ENCODE results near the gene COG5. TPM values are rescaled to one million over a fixed set of nuclear protein-coding genes. Genes with fewer than 3 reads are reported as not detected.

Gene COG5
- total RNA-seq, 1 donor from 2014 or later: 55.2 TPM

DNA sequence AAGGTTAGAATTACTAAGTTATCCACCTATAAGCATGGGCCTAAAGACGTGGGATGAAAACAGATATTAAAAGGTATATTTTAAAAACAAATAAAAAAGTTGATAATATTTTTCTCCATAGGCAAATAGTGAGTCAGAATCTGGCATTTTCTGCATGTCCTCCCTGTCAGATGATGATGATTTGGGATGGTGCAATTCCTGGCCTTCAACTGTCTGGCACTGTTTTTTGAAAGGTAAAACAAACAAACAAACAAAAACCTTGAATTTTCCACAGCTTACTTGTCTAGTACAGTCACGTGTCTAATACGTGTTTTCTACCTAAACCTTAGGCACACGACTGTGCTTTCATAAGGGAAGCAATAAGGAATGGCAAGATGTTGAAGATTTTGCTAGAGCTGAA lies 377.5 kb downstream of the COG5 start:
- DNase-seq (ENCODE audit: low read depth): no peak

GRCh38 chr7:107185716-107186115 lies 378.0 kb downstream of the COG5 start:
- peak; percentile 69 for DNase-seq (ENCODE audit: low read depth)

DNA sequence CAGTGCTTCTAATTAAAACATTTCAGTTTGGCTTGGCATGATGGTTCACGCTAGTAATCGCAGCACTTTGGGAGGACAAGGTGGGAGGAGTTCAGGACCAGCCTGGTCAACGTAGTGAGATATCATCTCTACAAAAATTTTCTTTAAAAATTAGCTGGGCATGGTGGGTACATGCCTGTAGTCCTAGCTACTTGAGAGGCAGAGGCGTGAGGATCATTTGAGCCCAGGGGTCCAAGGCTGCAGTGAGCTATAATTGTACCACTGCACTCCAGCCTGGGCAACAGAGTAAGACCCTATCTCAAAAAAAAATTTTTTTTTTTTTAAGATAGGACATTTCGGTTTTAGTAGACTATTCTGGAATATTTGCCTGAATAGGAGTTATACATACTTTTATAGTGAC lies 382.5 kb downstream of the COG5 start:
- DNase-seq (ENCODE audit: low read depth): no peak

DNA sequence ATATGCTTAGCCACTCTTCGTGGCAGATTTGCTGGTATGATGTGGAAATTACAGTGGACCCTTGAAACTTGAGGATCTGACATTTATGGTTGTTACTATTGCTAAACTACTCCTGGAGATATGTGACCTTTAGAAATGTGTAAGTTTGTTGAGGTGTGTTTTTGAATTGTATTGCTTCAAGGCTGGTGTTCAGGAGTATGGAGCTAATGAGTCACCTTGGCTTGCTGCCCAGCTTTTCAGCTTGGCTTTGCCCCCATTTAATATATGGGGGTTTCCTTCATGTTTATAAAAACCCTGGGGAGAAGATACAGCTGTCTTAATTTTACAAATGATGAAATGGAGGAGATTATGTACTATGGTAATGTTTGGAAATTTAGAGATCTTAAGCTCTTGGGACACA lies 383.3 kb downstream of the COG5 start:
- peak; percentile 88 for DNase-seq (ENCODE audit: low read depth)

DNA sequence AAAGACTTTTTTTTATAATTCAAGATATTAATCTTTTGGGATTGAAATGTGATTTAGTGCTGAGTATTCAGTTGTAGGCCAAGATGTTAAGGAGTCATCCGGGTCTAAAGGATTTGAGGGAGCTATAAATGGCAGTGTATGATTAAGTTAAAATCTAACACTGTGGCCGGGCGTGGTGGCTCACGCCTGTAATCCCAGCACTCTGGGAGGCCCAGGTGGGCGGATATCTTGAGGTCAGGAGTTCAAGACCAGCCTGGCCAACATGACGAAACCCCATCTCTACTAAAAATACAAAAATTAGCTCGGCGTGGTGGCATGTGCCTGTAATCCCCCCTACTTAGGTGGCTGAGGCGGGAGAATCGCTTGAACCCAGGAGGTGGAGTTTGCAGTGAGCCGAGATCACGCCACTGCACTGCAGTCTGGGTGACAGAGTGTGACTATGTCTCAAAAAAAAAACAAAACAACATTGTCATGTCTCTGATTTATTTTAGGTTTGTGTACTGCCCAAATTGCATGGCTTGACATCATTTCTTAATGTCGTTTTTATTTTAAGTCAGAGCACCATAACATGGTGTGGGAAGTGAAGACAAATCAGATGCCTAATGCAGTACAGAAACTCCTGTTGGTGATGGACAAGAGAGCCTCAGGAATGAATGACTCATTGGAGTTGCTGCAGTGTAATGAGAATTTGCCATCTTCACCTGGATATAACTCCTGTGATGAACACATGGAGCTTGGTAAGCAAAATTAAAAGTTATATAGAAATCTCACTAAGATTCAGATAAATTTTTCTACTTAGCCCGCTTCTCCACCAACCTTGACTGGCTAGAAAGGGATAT lies 384.2 kb downstream of the COG5 start:
- peak; percentile 86 for DNase-seq (ENCODE audit: low read depth)

DNA sequence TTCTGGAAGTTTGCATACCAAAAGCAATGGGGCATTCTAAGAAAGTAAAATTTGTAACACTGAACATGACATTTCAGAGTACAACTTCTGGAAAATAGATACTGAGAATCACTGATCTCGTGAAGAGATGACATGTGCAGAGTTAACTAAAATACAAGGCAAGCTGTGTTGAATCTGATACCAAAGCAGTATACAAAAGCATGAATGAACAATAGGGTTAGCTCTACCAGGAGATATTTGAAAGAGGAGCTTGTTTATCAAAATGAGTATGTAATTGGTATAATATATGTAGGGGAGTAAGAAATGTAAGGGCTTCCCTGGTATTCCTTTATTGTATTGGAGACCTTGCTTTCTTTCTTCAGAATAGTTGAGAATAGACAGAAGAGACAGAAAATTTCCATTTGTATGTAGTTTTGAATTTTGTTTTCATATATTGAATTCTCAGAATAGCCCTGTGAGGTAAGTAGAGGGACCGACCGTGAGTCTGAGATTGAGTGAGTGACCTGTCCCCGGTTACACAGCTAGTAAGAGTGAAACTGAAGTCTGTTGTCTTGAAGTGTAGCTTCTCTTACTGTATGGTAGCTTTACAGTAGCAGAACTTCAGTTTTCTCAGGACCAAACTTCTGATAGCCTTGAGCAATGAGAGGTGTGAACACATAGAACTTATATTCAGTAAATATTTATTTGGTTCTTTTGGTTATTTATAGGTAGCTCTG lies 389.9 kb downstream of the COG5 start:
- DNase-seq (ENCODE audit: low read depth): no peak

DNA sequence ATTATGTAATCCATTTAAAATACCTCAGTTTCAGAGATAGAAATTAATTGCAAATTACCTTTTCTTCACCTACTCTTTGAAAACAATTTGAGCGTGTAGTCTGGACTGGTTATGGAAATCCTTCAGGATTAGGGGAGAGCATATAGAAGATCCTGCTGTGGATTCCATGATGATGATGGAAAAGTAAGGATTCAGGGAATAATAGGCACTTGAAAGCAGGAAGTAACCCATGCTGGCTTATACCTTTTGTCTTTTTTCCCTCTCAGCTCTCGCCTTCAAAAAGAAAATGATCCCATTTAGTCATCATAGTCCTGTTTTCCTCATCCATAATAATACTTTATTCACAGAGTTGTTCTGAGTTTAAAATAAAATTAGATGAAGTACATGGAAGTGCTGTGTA lies 390.5 kb downstream of the COG5 start:
- no peak for DNase-seq (ENCODE audit: low read depth)

- peak; percentile 59 for DNase-seq (ENCODE audit: low read depth)
Observed at GRCh38 chr7:107172276-107173032, 391.3 kb downstream of the COG5 start.

DNA sequence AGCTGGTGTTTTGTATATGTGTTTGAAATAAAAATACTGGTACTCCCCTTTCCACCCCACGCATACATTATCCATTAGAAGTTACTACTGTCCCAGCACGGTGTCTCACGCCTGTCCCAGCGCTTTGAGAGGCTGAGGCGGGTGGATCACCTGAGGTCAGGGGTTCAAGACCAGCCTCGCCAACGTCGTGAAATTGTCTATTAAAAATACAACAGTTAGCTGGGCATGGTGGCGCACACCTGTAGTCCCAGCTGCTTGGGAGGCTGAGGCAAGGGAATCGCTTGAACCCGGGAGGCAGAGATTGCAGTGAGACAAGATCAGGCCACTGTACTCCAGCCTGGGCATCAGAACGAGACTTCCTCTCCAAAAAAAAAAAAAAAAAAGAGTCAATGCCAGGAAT lies 392.2 kb downstream of the COG5 start:
- no peak for DNase-seq (ENCODE audit: low read depth)

- no peak for DNase-seq (ENCODE audit: low read depth)
Observed at GRCh38 chr7:107170051-107170915, 393.4 kb downstream of the COG5 start.

DNA sequence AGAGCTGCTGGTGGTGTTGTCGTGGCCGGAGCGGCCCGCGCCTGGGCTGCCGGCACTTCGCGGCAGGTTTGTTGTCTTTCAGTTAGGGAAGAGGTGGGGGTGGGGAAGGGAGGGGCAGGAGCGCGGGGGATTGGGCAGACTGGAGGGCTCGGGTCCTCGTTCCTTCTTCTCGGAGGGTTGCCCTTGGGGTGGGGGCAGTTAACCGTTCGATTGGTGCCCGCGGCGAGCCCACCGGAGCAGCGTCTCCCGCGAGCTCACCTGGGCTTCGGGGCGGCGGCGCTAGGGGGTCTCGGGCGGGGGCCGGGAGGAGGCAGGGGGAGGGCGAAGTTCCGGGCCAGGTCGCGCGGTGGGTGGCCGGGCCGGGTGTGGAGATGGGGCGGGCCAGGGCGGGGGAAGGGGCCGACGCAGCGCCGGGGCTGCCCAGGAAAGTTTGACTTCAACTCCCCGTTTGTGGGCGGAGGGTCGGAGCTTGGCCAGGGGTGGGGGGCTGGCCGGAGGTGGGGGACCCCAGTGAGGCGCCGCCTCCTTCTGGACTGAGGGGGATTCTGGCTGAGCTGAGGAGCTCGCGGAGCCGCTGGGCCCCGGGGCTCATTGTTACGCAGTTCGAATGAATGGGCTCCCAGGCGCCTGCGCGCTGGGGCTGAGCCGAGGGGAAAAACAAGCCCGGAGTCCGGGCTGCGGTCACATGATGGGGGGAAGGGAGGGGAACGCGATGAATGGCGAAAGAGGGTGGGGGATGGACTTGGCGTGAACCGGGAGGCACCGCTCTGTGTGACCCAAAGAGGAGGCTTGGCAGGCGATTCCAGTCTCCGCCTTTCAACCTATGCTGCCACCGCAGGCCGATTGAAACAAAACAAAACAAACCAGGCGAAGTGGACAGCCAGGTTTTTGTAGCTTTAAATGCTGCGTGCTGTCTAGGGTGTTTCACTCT lies 394.3 kb downstream of the COG5 start:
- DNase-seq (ENCODE audit: low read depth): peak; percentile 95

DNA sequence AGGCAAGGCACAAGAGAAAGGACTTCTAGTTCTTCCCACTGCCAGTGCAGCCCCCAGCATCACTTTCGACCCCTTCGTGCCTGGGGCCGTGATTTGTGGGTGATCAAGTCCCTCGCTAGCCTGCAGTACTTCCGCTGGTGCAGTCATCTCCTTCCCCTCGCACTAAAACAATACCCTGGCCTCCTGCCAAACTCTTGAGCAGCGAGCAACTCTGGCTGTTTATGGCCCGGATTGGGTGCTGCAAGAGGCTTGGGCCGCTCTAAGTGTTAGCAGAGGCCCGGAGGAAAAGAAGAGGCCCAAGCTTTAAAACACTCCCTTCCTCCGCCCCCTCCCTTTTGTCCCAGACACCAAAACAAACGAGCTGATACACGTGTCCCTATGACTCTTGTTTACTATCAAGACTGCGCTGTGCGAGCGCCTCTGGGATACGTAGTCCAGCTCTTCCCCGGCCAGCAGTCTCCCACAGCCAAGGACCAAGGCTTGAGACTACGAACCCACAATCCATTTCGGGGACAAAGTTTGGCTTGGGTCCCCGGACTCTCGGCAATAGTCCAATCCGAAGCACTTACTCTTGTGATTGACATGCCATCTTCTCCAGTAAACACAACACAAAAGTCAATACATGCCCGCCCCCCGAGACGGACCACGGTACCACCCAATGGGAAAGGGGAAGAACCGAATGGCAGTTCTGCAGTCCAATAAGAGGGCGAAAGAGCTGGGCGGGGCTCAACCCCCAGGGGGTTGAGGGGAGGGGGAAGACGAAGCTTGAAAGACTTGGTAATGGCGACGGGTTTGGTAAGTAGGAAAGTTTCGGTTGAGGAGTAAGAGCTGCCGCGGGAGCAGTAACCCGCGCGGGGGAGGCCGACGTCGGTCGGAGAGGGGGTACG lies 395.2 kb downstream of the COG5 start, which contains the start of gene HBP1:
TSS of gene HBP1 (plus strand) at position 771 of the 887 bp plus-strand sequence. CDS start 10,891 bp downstream, outside the sequence.
- DNase-seq (ENCODE audit: low read depth): peak; percentile 100

DNA sequence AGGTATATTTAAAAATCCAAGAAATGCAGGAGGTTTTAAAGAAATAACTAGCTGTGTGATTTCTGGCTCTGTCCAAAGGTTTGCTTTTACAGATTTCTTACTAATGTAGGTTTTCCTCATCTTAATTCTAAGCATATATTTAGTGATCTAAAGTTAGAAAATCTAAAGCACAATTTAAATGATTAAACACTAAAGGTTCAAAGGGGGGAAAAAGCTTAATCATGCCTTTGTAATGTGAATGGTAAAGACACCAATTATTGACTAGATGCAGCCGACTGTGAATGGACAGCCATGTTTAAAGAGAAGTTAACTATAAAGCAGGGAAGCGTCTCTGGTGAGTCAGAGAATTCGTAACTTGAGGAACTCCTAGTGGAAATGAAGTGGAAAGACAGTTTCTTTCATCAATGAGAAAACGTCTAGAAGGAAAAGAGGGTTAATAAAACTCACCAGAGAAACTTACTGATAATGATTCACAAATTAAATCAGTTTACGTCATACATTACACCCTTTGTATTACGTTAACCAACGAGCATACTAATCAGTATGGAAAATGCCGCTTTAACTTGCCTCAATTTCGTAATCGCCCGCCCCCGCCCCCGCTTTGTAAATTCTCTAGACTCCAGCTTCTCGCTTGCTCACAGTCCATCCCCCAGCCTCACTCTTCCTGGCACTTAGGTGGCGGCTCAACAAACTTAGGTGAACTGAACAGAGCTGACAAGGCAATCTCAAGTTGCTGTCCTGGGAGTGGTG lies 396.1 kb downstream of the COG5 start:
- DNase-seq (ENCODE audit: low read depth): peak; percentile 95

DNA sequence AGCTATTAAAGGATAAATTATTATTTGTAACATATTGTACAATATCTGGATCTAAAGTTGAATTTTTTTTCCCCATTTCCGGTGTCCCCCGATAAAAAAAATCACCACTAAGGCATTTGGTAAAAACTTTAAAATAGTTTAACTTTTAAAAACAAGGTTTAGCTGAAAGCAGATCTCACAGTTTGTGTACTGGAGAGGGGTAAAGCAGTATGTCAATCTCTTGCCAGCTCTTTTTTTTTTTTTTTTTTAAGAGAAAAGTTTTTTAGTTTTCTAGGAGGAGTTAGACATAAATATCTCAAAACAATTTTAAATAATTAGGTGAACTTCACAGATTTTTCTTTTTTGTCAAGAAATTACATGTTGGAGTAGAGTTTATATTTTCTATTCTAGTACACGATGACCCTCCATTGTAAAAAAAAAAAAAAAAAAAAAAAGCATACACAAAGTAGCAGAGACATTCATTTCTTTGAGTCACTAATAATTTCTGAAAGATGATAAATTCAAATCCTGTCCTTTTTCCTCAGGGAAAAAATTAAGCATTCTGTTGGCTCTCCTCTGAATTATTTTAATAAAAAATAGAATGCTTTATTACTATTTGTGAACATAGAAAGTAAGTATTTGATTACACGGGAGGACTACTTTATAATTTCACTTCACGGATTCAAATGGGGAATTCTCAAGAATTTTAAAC lies 396.8 kb downstream of the COG5 start:
- DNase-seq (ENCODE audit: low read depth): no peak

DNA sequence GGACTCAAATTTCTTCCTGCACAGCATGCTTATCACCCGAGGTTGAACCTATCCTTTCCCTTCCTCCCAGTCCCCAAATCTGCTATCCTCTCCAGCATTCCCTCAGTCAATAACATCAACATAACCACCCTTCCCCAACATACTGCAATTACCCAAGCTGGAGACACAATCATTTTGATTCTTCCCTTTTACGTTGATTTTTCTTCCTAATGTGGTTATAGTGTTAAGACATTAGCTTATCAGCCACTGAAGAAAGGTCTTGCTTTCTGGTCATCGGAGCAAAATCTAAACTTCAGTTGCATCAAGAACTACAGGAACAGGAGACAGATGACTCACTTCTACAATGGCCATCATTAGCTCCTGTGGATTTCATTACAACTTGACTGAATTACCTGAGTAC lies 398.4 kb downstream of the COG5 start:
- no peak for DNase-seq (ENCODE audit: low read depth)

DNA sequence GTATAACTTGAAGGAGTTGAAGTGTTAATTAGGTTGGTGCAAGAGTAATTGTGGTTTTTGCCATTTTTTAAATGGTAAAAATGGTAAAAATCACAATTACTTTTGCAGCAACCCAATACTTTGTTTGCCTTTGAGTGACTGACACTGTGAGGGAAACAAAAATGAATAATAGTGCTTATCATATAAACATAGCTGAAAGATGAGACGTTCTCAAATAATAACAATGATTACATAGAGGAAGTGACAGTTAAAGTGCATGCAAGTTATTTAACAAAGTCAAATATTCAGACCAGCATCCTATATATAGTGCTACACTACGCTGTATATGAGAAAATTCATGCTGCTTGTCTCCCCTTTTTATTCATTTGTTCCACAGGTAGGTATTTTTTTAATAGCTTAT lies 399.6 kb downstream of the COG5 start:
- no peak for DNase-seq (ENCODE audit: low read depth)

DNA sequence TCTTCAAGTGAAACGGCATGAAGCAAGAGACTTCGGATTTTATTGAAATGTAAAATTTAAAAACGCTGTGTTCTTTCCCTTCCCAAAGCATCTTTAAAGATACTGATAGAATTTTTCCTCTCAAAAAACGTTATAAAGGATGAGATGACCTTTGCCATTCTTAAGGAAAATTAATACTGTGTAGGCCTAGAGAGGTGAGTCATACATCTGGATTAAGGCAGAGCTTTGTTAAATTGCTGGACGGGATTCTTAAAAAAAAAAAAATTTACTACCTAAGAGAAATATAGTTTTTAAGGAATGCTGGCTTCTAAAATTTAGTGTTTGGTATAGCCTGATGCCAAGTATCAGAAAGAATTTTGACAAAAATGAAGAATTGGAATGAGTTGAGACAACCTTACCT lies 401.2 kb downstream of the COG5 start:
- DNase-seq (ENCODE audit: low read depth): no peak

DNA sequence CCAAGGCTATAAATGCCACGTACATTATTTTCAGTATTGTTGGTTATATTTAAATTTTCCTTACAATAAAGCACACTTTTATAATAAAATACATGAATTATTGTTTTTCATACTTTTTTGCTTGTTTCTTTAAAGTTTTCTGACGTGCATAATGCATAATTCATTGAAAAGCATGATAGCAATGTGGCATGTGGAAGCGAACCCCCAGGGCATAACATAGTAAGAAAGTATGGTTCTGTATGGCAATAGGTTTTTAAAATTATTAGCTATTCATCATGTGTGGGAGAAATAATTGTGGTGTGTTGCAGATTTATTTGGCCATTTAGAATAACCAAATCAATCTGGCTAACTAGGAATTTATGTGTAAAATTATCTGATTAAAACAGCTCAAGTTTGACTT lies 402.3 kb downstream of the COG5 start:
- DNase-seq (ENCODE audit: low read depth): no peak
